ENCODE measurements around the gene CXCL5. TPM values are rescaled to one million over a fixed set of nuclear protein-coding genes. Genes with fewer than 3 reads are reported as not detected.

CXCL5 gene

Small RNA genes within 50 kb of the gene (small RNA-seq; reads per million reads assigned to genes)
- gene RN7SL218P (ENCODE audit: insufficient read depth), result not detected
